HG02610 (cell line): ENCODE measurements around the gene ZNF20.
"Not testable (repeated sequence)": the region's sequence is repeated elsewhere in the genome, so short reads cannot be mapped to it uniquely, and the experiment has no call there.

Experiments used
- ATAC-seq: cut with Tn5 transposase; IDR thresholded peaks from one replicate; pipeline ENCODE4 v1.9.1; 2021; ENCODE audit warnings: mild to moderate bottlenecking, moderate library complexity; ENCODE audit not compliant: unreplicated experiment

Gene ZNF20

GRCh38 chr19:12113121-12113520 is 27.0 kb downstream of the ZNF20 start:
- no peak for ATAC-seq

- ATAC-seq = no peak
Observed at GRCh38 chr19:12112701-12113100, 27.4 kb downstream of the ZNF20 start.

GRCh38 chr19:12111943-12112637 is 28.1 kb downstream of the ZNF20 start:
- ATAC-seq = no peak

GRCh38 chr19:12111176-12111575 is 29.0 kb downstream of the ZNF20 start:
- ATAC-seq = no peak

- not testable (repeated sequence) for ATAC-seq
Observed at GRCh38 chr19:12103909-12104308, 36.2 kb downstream of the ZNF20 start.

- ATAC-seq = no peak
Observed at GRCh38 chr19:12098040-12098439, 42.1 kb downstream of the ZNF20 start.

- no peak for ATAC-seq
Observed at GRCh38 chr19:12095111-12095790, 44.9 kb downstream of the ZNF20 start.

- ATAC-seq = no peak
Observed at GRCh38 chr19:12093777-12094176, 46.4 kb downstream of the ZNF20 start.

GRCh38 chr19:12092956-12093355 is 47.2 kb downstream of the ZNF20 start:
- ATAC-seq = no peak

- ATAC-seq = peak; percentile 75
Observed at GRCh38 chr19:12092065-12092867, 47.9 kb downstream of the ZNF20 start.

- ATAC-seq = no peak
Observed at GRCh38 chr19:12090807-12091206, 49.3 kb downstream of the ZNF20 start.

GRCh38 chr19:12085074-12085818 is 54.9 kb downstream of the ZNF20 start:
- no peak for ATAC-seq

GRCh38 chr19:12083336-12083735 is 56.8 kb downstream of the ZNF20 start:
- not testable (repeated sequence) for ATAC-seq
